ENCODE results near the gene SNRPD2. TPM values are rescaled to one million over a fixed set of nuclear protein-coding genes. Genes with fewer than 3 reads are reported as not detected.

The SNRPD2 gene
- polyA plus RNA-seq, 1 donor (not counting 4 experiments of a cell fraction or from before 2014, with no cell fraction given), result 1,051 TPM

- no peak for DNase-seq (ENCODE audit: low read depth, low spot score)
- Histone ChIP-seq H3K27me3 (ENCODE audit: control insufficient read depth, extremely low read depth, insufficient read depth, low read length) (no peaks in the 10 kb centered on the region), H4K20me1 (ENCODE audit: control insufficient read depth, extremely low read depth, insufficient read depth, low read length) (no peaks in the 10 kb centered on the region), H3K79me2 (ENCODE audit: control insufficient read depth, insufficient read depth, low read length) (no peaks in the 10 kb centered on the region), H3K9me3 (ENCODE audit: control insufficient read depth, low read depth, low read length) (no peaks in the 10 kb centered on the region), H3K4me2 (ENCODE audit: control insufficient read depth, extremely low read depth, insufficient read depth, low read depth, low read length) (no peak overlapping the region), H3K4me1 (ENCODE audit: control insufficient read depth, extremely low read depth, insufficient read depth, low read length) (no peaks in the 10 kb centered on the region), H2AFZ (ENCODE audit: control insufficient read depth, low read length) (no peak overlapping the region), H3K4me3 (ENCODE audit: control insufficient read depth in 2 of 3, extremely low read depth in 1 of 3, insufficient read depth in 2 of 3, low read depth in 1 of 3, low read length in 3 of 3) (no peak overlapping the region), H3K36me3 (ENCODE audit: control insufficient read depth in 2 of 2, extremely low read depth in 1 of 2, insufficient read depth in 2 of 2, low read length in 2 of 2) (peaks cover 16% of the 10 kb centered on the region in 2 experiments), H3K27ac (ENCODE audit: control insufficient read depth, insufficient read depth, low read length) (no peak overlapping the region), H3K9me1 (ENCODE audit: control insufficient read depth, extremely low read depth, insufficient read depth, low read length) (no peaks in the 10 kb centered on the region), H3K9ac (ENCODE audit: control insufficient read depth, extremely low read depth, insufficient read depth, low read length) (no peak overlapping the region)
- dilution Hi-C loops (cut with MboI; ENCODE audit: extremely low pct_ligation_motif_present, low sequenced_read_pairs), result no loop called here
- FAIRE-seq, result no peak
- no peak for TF ChIP-seq EZH2 (IDR thresholded peaks at IDR 0.05; ENCODE audit: low read length)
- TF ChIP-seq CTCF (optimal IDR thresholded peaks at IDR 0.05 in 1 of 3, IDR thresholded peaks at IDR 0.05 in 1 of 3, conservative IDR thresholded peaks at IDR 0.05 in 1 of 3; ENCODE audit: extremely low read depth in 1 of 3, insufficient read depth in 2 of 3, low read length in 3 of 3), result no peak
Measured at GRCh38 chr19:45705710-45706415, 14.1 kb upstream of the SNRPD2 start.

GRCh38 chr19:45705115-45705514 is 13.4 kb upstream of the SNRPD2 start:
- FAIRE-seq, result no peak
- H3K27me3 ChIP-seq (ENCODE audit: control insufficient read depth, extremely low read depth, insufficient read depth, low read length), result no peaks in the 10 kb centered on the region

More at GRCh38 chr19:45705115-45705514, 13.4 kb upstream of the SNRPD2 start:
- H3K4me1 ChIP-seq (ENCODE audit: control insufficient read depth, extremely low read depth, insufficient read depth, low read length), result no peaks in the 10 kb centered on the region
- no peaks in the 10 kb centered on the region for H3K9me3 ChIP-seq (ENCODE audit: control insufficient read depth, low read depth, low read length)
- H3K9ac ChIP-seq (ENCODE audit: control insufficient read depth, extremely low read depth, insufficient read depth, low read length), result no peak overlapping the region
- no peak overlapping the region for H3K4me3 ChIP-seq (ENCODE audit: control insufficient read depth in 2 of 3, extremely low read depth in 1 of 3, insufficient read depth in 2 of 3, low read depth in 1 of 3, low read length in 3 of 3)
- H3K27ac ChIP-seq (ENCODE audit: control insufficient read depth, insufficient read depth, low read length), result no peak overlapping the region
- H2AFZ ChIP-seq (ENCODE audit: control insufficient read depth, low read length), result no peak overlapping the region
- no peaks in the 10 kb centered on the region for H4K20me1 ChIP-seq (ENCODE audit: control insufficient read depth, extremely low read depth, insufficient read depth, low read length)
- TF ChIP-seq CTCF (optimal IDR thresholded peaks at IDR 0.05 in 1 of 3, IDR thresholded peaks at IDR 0.05 in 1 of 3, conservative IDR thresholded peaks at IDR 0.05 in 1 of 3; ENCODE audit: extremely low read depth in 1 of 3, insufficient read depth in 2 of 3, low read length in 3 of 3) (no peak), EZH2 (IDR thresholded peaks at IDR 0.05; ENCODE audit: low read length) (no peak)
- H3K36me3 ChIP-seq (ENCODE audit: control insufficient read depth in 2 of 2, extremely low read depth in 1 of 2, insufficient read depth in 2 of 2, low read length in 2 of 2), result peaks cover 13 to 14% of the 10 kb centered on the region in 2 experiments
- no peak overlapping the region for H3K4me2 ChIP-seq (ENCODE audit: control insufficient read depth, extremely low read depth, insufficient read depth, low read depth, low read length)
- dilution Hi-C loops (cut with MboI; ENCODE audit: extremely low pct_ligation_motif_present, low sequenced_read_pairs), result no loop called here
- no peaks in the 10 kb centered on the region for H3K79me2 ChIP-seq (ENCODE audit: control insufficient read depth, insufficient read depth, low read length)
- no peak for DNase-seq (ENCODE audit: low read depth, low spot score)
- H3K9me1 ChIP-seq (ENCODE audit: control insufficient read depth, extremely low read depth, insufficient read depth, low read length), result no peaks in the 10 kb centered on the region

All from keratinocyte (primary cell).